ENCODE measurements around the gene EML1. TPM values are rescaled to one million over a fixed set of nuclear protein-coding genes. Genes with fewer than 3 reads are reported as not detected.

The EML1 gene
- total RNA-seq, 1 donor from 2014 or later: 29.9 TPM

- intact Hi-C loops (cut with DNase I): no loop called here
- no peak for DNase-seq (ENCODE audit: low spot score)
Observed at GRCh38 chr14:99774556-99775307, 18.5 kb upstream of the EML1 start.

- no peak for DNase-seq (ENCODE audit: low spot score)
- intact Hi-C loops (cut with DNase I): no loop called here
Observed at GRCh38 chr14:99775351-99775750, 17.9 kb upstream of the EML1 start.

DNA sequence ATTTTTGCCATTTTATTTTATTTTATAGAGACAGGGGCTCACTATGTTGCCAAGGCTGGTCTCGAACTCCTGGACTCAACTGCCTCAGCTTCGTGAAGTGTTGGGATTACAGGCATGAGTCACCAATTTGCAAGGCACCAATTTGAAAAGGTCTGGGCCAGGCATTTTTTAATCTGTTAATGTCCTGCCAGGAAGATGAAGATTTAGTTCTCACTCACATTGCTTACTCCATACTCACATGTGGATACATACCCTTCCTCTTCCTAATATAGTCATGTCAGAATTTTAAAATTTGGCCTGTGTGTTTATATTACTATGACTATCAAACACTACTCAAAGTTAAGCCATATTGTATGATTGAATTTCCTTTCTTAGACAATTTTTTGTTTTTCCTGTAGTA, 15.3 kb upstream of the EML1 start:
- intact Hi-C loops (cut with DNase I): no loop called here
- no peak for DNase-seq (ENCODE audit: low spot score)

DNA sequence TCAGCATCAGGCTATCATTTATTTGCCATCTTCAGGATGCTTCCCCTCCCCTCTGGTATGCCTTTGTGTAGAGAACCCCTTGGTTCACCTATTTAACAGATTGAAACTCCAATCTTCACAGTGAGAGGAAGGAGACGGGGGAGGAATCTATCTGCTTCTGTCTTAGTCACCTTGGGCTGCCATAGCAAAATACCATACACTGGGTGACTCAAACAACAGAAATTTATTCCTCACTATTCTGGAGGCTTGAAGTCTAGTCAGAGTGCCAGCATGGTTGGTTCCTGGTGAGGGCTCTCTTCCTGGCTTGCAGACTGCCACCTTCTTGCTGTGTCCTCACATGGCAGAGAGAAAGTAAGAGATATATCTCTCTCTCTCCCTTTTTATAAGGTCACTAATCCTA, 13.5 kb upstream of the EML1 start:
- DNase-seq (ENCODE audit: low spot score): no peak
- intact Hi-C loops (cut with DNase I): no loop called here

DNA sequence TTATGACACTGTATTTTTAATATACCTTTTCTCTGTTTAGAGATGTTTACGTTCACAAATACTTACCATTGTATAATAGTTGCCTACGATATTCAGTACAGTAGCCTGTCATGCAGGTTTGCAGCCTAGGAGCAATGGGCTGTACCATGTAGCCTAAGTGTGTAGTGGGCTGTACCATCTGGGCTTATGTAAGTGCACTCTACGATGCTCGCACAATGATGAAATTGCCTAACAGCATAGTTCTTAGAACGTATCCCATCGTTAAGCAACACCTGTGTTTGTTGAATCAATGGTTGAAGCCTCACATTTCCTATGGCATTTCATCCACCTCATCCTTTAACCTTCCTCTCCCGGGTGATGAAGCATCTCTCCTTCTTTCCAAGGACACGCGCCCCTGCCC, 12.5 kb upstream of the EML1 start:
- intact Hi-C loops (cut with DNase I): no loop called here
- no peak for DNase-seq (ENCODE audit: low spot score)

DNA sequence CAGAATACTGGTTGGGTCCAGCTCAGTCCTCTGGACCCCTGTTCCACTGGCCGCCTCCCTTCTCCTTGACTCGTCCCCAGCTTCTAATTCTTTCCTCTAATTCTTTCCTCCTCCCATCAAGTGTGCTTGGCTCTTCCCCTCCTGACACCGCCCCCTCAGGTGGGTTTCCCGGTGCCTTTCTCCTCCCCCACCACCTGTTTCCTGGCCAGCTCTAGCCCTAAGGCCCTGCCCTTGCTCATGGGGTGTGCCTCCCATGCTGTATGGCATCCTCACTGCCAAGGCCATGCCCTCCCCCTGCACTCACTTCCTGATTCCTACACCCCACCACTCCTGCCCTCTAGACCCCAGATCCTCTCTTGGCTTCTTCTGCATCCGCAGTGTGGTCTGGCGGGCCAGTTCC, 12.1 kb upstream of the EML1 start:
- intact Hi-C loops (cut with DNase I): no loop called here
- no peak for DNase-seq (ENCODE audit: low spot score)

- intact Hi-C loops (cut with DNase I): no loop called here
- no peak for DNase-seq (ENCODE audit: low spot score)
Observed at GRCh38 chr14:99781853-99782610, 11.2 kb upstream of the EML1 start.

DNA sequence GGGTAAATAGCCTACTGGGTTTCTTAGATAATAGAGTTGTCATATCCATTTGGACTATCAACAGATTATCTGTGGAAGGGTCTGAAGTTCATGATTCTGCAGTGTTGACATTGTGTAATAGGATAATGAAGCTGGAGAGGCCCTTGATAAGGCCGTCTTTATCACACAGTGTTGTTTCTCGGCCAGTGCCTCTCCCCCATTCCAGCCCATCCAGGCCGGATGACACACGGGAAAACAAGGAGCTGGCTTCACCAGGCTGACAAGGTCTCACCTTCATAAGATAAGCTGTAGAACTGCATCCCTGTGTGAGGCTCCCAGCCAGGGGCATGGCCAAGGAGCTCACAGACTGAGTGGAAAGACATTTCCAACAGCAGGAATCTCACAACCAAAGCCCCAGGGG, 8.7 kb upstream of the EML1 start:
- no peak for DNase-seq (ENCODE audit: low spot score)
- intact Hi-C loops (cut with DNase I): no loop called here

DNA sequence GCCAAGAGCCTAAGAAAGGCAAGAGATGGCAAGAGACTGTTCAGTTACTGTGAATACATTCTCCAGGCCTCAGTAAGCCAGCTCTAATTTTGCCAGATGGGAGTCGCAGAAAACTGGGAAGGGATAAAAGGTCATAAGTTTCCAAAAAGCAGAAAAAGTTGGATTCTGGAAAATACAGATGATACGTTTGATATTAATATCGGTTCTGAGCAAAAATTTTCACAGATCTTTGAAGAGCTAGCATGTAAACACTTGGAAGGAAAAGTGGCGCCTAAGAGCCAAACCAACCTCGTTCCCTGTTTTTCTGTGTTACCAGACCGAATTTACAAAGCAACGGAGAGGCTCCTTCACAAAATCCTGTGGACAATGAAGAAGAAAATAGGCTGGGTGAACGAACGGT, 7.8 kb upstream of the EML1 start:
- intact Hi-C loops (cut with DNase I): no loop called here
- DNase-seq (ENCODE audit: low spot score): no peak

- intact Hi-C loops (cut with DNase I): no loop called here
- no peak for DNase-seq (ENCODE audit: low spot score)
Observed at GRCh38 chr14:99786511-99786989, 6.7 kb upstream of the EML1 start.

- intact Hi-C loops (cut with DNase I): no loop called here
- DNase-seq (ENCODE audit: low spot score): no peak
Observed at GRCh38 chr14:99788713-99789112, 4.5 kb upstream of the EML1 start.

GRCh38 chr14:99789581-99789980, 3.6 kb upstream of the EML1 start:
- no peak for DNase-seq (ENCODE audit: low spot score)
- intact Hi-C loops (cut with DNase I): no loop called here

DNA sequence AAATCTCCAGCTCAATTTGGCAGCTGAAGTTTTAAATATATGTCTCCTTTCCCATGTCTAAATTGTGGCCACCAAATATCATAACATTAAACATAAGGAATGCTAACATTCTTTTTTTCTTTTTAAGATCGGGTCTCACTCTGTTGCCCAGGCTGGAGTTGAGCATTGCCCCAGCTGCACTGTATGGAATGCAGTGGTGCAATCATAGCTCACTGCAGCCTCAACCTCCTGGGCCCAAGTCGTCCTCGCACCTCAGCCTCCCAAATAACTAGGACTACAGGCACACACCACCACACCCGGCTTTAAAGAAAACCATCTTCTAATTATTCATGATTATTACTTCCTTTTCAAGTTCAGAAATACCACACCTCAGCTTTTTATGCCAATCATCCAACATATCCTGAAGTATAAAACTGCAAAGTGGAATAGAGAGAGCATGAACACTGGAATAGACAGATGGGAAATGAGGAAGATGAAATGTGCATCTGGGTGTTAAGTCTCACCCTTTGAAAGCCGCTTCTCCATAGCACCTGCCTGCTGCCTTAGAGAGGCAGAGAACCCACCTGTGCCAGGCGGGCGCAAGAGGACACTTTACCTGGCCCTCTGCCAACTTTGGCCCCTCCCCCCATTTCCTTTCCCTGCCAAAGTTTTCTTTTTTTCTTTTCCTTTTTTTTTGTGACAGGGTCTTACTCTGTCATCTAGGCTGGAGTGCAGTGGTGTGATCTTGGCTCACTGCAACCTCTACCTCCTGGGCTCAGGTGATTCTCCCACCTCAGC, 2.8 kb upstream of the EML1 start:
- intact Hi-C loops (cut with DNase I): loop anchor here (5.0 kb wide), 2 partner anchors 92 to 108 kb away; partner anchors contain the start of gene CYP46A1
- DNase-seq (ENCODE audit: low spot score): no peak

DNA sequence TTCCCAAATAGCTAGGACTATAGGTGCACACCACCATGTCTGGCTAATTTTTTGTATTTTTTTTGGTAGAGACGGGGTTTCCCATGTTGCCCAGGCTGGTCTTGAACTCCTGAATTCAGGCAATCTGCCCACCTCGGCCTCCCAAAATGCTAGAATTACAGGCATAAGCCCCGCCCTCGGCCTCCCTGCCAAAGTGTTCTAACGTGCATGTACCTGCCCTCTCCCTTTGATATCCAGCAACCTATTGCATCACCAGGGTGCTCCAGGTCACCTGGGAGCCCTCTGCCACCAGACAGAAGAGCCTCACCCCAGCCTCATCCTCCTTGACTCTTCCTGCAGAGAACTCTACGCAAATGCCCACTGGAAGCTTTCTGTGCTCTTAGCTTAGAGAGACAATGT, 2.2 kb upstream of the EML1 start:
- no peak for DNase-seq (ENCODE audit: low spot score)

DNA sequence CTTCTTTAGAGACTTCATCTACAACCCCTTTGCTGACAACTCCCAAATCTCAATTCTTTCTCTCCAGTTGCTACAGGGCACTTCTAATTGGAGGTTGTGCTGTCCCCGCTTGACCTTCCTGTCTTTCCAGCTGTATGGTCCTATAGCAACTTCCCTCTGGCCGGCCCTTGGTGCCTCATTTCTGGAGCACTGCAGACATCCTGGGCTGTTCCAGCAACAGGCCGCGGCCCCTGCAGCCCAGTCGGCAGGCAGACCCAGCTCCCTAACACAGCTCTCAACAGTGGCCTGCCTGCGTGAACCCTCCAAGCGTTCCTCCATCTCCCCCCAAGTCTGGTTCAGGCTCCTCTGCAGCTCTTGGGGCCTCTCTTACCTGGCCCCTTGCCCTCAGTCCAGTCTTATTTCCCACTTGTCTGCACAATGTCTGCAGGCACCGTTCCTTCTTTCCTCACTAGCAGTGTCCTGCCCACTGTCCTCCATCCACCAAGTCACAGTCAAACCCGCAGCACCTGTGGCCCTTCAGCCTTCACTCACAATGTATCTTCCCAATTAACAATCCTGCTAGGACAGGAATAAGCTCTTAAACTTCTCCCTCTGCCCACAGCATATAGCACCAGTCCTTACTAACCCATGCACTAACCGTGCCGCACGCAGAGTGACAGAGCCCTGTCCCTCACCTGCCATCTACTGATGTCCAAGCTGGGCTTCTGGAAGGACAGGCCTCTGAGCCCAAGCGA, 1.6 kb upstream of the EML1 start:
- DNase-seq (ENCODE audit: low spot score): no peak
- intact Hi-C loops (cut with DNase I): loop anchor here (2.0 to 5.0 kb wide), 4 partner anchors 53 to 109 kb away; partner anchors contain the start of gene CYP46A1

More for the DNA sequence above, 2.2 kb upstream of the EML1 start:
- intact Hi-C loops (cut with DNase I): loop anchor here (5.0 kb wide), 2 partner anchors 91 to 109 kb away; partner anchors contain the start of gene CYP46A1

DNA sequence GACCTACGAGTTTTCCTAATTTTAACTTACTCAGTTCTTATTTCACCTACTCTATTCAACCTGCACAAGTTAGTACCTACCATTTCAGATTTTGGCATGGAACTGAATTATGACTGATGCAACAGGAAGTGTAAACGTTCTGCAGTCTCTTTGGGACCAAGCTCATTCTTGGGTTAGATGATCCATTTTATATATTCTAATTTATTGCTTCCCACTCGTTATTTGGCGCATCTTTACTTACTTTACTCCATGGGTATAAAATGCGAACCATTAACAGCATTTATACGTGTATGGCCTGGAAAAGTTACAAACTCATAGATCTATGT, 1.0 kb upstream of the EML1 start:
- intact Hi-C loops (cut with DNase I): loop anchor here (2.0 to 5.0 kb wide), 4 partner anchors 53 to 110 kb away; partner anchors contain the start of gene CYP46A1
- DNase-seq (ENCODE audit: low spot score): no peak

DNA sequence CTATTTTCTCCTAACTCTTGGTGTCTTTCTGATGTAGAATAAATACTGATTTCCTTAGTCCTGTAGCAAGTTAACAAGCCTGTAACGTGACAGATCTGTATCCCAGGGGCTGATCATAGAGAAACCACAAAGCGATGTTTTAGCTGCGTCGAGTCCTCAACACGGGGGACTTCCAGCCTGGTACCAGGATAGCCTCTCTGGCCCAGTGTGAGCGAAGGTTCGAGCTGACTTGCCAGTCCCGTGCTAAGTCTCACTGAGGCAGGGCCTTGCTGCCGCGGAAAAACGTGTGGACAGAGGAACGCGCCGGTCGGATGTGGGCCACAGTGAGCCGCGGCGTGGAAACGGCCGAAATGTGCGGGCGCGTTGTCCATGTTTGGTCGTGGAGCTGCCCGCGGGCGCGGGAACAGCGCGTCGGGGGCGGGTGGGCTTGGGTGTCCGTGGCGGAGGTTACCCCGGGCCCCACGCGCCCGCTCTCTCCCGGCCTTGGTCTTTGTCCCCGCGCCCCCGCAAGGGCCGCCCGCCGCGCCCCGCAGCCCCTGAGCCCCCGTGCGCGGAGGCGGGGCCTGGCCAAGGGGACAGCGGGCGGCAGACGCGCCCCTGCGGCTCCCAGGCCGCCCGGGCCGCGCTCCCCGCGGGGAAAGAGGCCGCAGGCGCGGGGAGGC, 531 bp upstream of the EML1 start:
- intact Hi-C loops (cut with DNase I): loop anchor here (2.0 to 5.0 kb wide), 4 partner anchors 54 to 110 kb away; partner anchors contain the start of gene CYP46A1
- no peak for DNase-seq (ENCODE audit: low spot score)

GRCh38 chr14:99794151-99794780, 1.1 kb downstream of the EML1 start:
- DNase-seq (ENCODE audit: low spot score): no peak
- intact Hi-C loops (cut with DNase I): loop anchor here (5.0 kb wide), 2 partner anchors 88 to 112 kb away; partner anchors contain the start of gene CYP46A1
